SK-N-SH treated with all-trans-retinoic acid at 6 μM for 48 hours (cell line): ENCODE measurements around the gene THOP1.
A peak's percentile ranks its signal among the peaks of the same experiment; 100 is the strongest.
"Not testable (repeated sequence)": the region's sequence is repeated elsewhere in the genome, so short reads cannot be mapped to it uniquely, and the experiment has no call there.

Experiments used
- ATAC-seq: fragments of 200-7000 bp; cut with Tn5 transposase; 3 replicates; pipeline ENCODE4 v1.9.1; 2020; ENCODE audit warnings: mild to moderate bottlenecking, moderate library complexity
- ARNTL ChIP-seq: fragments of 450-650 bp; formaldehyde crosslinking; IDR thresholded peaks from 2 replicates; pipeline ENCODE4 v1.5.0; 2020; ENCODE audit warnings: low read depth, mild to moderate bottlenecking, moderate library complexity, borderline replicate concordance
- BACH2 ChIP-seq: fragments of 250-450 bp; sonication (Bioruptor Pico); IDR thresholded peaks from 2 replicates; pipeline ENCODE4 v1.9.0; 2021; ENCODE audit warnings: mild to moderate bottlenecking, borderline replicate concordance
- CSDC2 ChIP-seq: fragments of 250-450 bp; sonication (Bioruptor Pico); IDR thresholded peaks from 2 replicates; pipeline ENCODE4 v1.5.0; 2020; ENCODE audit warnings: mild to moderate bottlenecking, moderate library complexity
- ESRRG ChIP-seq: fragments of 250-450 bp; sonication (Bioruptor Pico); IDR thresholded peaks from 2 replicates; pipeline ENCODE4 v1.6.1; 2021; ENCODE audit warnings: mild to moderate bottlenecking
- GLIS3 ChIP-seq: fragments of 250-450 bp; sonication (Bioruptor Pico); IDR thresholded peaks from 2 replicates; pipeline ENCODE4 v1.5.0; 2020; ENCODE audit warnings: mild to moderate bottlenecking, moderate library complexity
- OSR1 ChIP-seq: fragments of 250-450 bp; sonication (Bioruptor Pico); IDR thresholded peaks from 2 replicates; pipeline ENCODE4 v1.8.0; 2022; ENCODE audit warnings: moderate library complexity, mild to moderate bottlenecking, inconsistent platforms
- PATZ1 ChIP-seq: fragments of 250-450 bp; sonication (Bioruptor Pico); IDR thresholded peaks from 2 replicates; pipeline ENCODE4 v1.8.0; 2020; ENCODE audit warnings: mild to moderate bottlenecking, moderate library complexity, borderline replicate concordance
- PPARA ChIP-seq: fragments of 250-450 bp; sonication (Bioruptor Pico); IDR thresholded peaks from 2 replicates; pipeline ENCODE4 v1.5.0; 2020; ENCODE audit warnings: mild to moderate bottlenecking, borderline replicate concordance
- SNAI2 ChIP-seq: fragments of 250-450 bp; sonication (Bioruptor Pico); IDR thresholded peaks from 2 replicates; pipeline ENCODE4 v1.5.0; 2020; ENCODE audit warnings: mild to moderate bottlenecking, moderate library complexity
- TCF4 ChIP-seq: fragments of 250-450 bp; sonication (Bioruptor Pico); IDR thresholded peaks from 2 replicates; pipeline ENCODE4 v1.8.0; 2021; ENCODE audit warnings: mild to moderate bottlenecking, moderate library complexity, borderline replicate concordance
- ZC3H10 ChIP-seq: fragments of 250-450 bp; sonication (Bioruptor Pico); IDR thresholded peaks from 2 replicates; pipeline ENCODE4 v1.5.1; 2021; ENCODE audit warnings: mild to moderate bottlenecking, moderate library complexity
- ZFP3 ChIP-seq: fragments of 250-450 bp; sonication (Bioruptor Pico); IDR thresholded peaks from 2 replicates; pipeline ENCODE4 v1.5.0; 2020; ENCODE audit warnings: mild to moderate bottlenecking, moderate library complexity
- ZFP30 ChIP-seq: fragments of 450-650 bp; formaldehyde crosslinking; IDR thresholded peaks from 2 replicates; pipeline ENCODE4 v1.5.0; 2022; ENCODE audit warnings: mild to moderate bottlenecking, moderate library complexity
- ZNF565 ChIP-seq: fragments of 450-650 bp; formaldehyde crosslinking; conservative IDR thresholded peaks from 2 replicates; pipeline ENCODE4 v1.5.0; 2020; ENCODE audit warnings: low read depth, mild to moderate bottlenecking, moderate library complexity
- ZNF70 ChIP-seq: fragments of 450-650 bp; formaldehyde crosslinking; IDR thresholded peaks from 2 replicates; pipeline ENCODE4 v1.5.0; 2020; ENCODE audit warnings: mild to moderate bottlenecking, moderate library complexity
- ZNF8 ChIP-seq: fragments of 450-650 bp; formaldehyde crosslinking; IDR thresholded peaks from 2 replicates; pipeline ENCODE4 v1.5.0; 2020; ENCODE audit warnings: mild to moderate bottlenecking, moderate library complexity
- TF ChIP-seq, protein P1 (sequence below): fragments of 250-450 bp; sonication (Bioruptor Pico); IDR thresholded peaks from 2 replicates; pipeline ENCODE4 v1.5.0; 2020; ENCODE audit warnings: mild to moderate bottlenecking, moderate library complexity

THOP1 gene

GRCh38 chr19:2815191-2815614 is 29.9 kb downstream of the THOP1 start (continued):
- no peak for TF ChIP-seq PPARA (CRISPR knock-in tag)
- TF ChIP-seq ZFP3 (CRISPR knock-in tag), result no peak
- TF ChIP-seq ZFP30, result no peak

DNA sequence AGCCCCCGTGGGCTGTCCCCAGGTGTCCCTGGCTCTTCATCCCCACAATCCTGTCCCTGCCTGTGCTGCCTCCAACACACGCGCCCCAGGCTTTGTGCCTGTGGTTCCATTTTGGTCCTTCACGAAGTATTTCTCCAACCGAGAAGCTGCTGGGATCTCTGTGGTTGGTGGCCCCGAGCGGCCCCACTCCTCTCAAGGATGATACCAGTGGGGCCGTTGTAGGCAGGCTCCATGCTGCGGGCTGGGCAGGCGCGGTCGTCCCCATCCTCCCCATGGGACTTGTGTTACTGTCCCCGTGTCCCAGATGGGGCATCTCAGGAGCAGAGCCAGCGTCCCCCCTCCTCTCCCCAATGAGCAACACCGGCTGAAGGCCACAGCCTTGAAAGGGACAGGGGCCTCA is 30.6 kb downstream of the THOP1 start:
- no peak for TF ChIP-seq ESRRG (CRISPR knock-in tag)
- TF ChIP-seq PPARA (CRISPR knock-in tag), result no peak
- no peak for TF ChIP-seq GLIS3 (CRISPR knock-in tag)
- TF ChIP-seq ZNF70 (CRISPR knock-in tag), result no peak
- no peak for TF ChIP-seq OSR1 (CRISPR knock-in tag)
- TF ChIP-seq PATZ1 (CRISPR knock-in tag), result no peak
- no peak for TF ChIP-seq ARNTL (CRISPR knock-in tag)
- TF ChIP-seq, all 23 proteins: peak for 0
- no peak for ATAC-seq

- TF ChIP-seq ZC3H10 (CRISPR knock-in tag) (no peak), CSDC2 (no peak), ARNTL (CRISPR knock-in tag) (no peak), OSR1 (CRISPR knock-in tag) (no peak), BACH2 (no peak), ZNF565 (CRISPR knock-in tag) (no peak), PATZ1 (CRISPR knock-in tag) (no peak), ZNF8 (CRISPR knock-in tag) (no peak)
- TF ChIP-seq, protein P1, sequence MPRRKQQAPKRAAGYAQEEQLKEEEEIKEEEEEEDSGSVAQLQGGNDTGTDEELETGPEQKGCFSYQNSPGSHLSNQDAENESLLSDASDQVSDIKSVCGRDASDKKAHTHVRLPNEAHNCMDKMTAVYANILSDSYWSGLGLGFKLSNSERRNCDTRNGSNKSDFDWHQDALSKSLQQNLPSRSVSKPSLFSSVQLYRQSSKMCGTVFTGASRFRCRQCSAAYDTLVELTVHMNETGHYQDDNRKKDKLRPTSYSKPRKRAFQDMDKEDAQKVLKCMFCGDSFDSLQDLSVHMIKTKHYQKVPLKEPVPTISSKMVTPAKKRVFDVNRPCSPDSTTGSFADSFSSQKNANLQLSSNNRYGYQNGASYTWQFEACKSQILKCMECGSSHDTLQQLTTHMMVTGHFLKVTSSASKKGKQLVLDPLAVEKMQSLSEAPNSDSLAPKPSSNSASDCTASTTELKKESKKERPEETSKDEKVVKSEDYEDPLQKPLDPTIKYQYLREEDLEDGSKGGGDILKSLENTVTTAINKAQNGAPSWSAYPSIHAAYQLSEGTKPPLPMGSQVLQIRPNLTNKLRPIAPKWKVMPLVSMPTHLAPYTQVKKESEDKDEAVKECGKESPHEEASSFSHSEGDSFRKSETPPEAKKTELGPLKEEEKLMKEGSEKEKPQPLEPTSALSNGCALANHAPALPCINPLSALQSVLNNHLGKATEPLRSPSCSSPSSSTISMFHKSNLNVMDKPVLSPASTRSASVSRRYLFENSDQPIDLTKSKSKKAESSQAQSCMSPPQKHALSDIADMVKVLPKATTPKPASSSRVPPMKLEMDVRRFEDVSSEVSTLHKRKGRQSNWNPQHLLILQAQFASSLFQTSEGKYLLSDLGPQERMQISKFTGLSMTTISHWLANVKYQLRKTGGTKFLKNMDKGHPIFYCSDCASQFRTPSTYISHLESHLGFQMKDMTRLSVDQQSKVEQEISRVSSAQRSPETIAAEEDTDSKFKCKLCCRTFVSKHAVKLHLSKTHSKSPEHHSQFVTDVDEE (CRISPR knock-in tag), result no peak
- ATAC-seq, result no peak
Measured at GRCh38 chr19:2816641-2817040, 31.3 kb downstream of the THOP1 start.

DNA sequence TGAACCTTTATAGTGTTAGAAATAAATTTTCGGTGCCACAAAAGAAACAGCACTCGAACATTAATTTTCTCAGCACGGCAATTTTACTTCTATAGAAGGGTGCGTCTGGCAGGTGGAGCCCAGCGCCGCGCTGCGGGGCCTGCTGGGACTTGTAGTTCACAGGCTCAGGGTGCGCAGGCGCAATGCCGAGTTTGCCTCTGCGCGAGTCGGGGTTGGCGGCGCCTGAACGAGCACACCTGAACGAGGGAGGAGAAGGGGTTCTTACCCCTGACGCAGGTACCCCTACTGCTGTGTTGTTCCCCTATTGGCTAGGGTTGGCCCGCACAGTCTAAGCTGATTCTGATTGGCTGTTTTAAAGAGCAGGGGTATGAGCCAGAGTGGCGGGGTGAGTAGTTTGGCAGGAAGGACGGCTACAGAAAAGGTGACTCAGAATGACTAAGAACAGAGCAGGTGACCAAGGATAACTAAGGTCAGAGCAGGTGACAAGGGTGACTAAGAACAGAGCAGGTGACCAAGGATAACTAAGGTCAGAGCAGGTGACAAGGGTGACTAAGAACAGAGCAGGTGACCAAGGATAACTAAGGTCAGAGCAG is 32.0 kb downstream of the THOP1 start:
- ATAC-seq, result not testable (repeated sequence)

DNA sequence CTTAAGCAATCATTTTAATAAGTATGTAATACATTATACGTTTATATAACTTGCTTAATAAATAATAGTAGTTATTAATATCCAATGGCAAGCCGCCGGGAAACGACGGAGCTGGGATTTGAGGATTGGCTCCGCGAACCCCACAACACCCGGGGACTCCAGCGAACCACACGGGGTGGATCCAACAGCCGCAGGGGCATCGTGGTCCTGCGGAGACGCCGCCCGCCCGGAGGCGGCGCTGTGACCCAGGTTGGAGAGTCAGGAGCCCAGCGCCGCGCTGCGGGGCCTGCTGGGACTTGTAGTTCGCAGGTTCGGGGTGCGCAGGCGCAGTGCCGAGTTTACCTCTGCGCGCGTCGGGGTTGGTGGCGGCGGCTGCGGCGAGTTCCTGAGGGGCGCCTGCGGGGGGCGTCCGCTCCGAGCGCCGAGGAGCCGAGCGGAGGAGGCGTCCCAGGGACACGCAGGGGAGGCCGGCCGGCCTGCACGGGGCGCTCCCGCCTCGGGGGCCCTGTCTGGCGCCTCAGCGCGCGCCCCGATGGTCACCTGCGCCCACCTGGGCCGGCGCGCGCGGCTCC is 34.3 kb downstream of the THOP1 start, which contains the start of gene ZNF554:
Gene ZNF554, plus strand, starts transcription at position 329 of the 572 bp plus-strand sequence. Its CDS starts 204 bp downstream, at position 533.
- TF ChIP-seq, protein P1 (CRISPR knock-in tag), result peak; percentile 28; the same call in 1 of the 2 replicates
- no peak for TF ChIP-seq TCF4 (CRISPR knock-in tag)
- TF ChIP-seq ZFP30, result no peak
- TF ChIP-seq PPARA (CRISPR knock-in tag), result no peak
- TF ChIP-seq ZNF565 (CRISPR knock-in tag), result no peak
- no peak for TF ChIP-seq ZC3H10 (CRISPR knock-in tag)
- no peak for TF ChIP-seq ARNTL (CRISPR knock-in tag)
- 0 out of 2 replicates have a peak, but pooled peaks have one; percentile 37 for TF ChIP-seq ZFP3 (CRISPR knock-in tag)
- no peak for TF ChIP-seq SNAI2

More for the DNA sequence above, 34.3 kb downstream of the THOP1 start, which contains the start of gene ZNF554:
- ATAC-seq, result peak; percentile 98
